OCI-LY1 (cell line): ENCODE data around the gene CEBPG.

Source experiments
- EZH2 ChIP-seq: fragments of 200-600 bp; sonication (generic), shearing (Covaris generic); IDR thresholded peaks from 2 replicates; pipeline ENCODE4 v1.8.0; 2017; ENCODE audit warnings: borderline replicate concordance, mixed run types, mild to moderate bottlenecking, antibody characterized with exemption, low read length, moderate library complexity, mixed read lengths
- TF ChIP-seq, protein P1 (sequence below): fragments of 200-600 bp; sonication (generic), shearing (Covaris generic); IDR thresholded peaks from 2 replicates; pipeline ENCODE4 v1.5.1; 2017; ENCODE audit warnings: mild to moderate bottlenecking, antibody characterized with exemption, low read length, moderate library complexity, mixed read lengths

DNA sequence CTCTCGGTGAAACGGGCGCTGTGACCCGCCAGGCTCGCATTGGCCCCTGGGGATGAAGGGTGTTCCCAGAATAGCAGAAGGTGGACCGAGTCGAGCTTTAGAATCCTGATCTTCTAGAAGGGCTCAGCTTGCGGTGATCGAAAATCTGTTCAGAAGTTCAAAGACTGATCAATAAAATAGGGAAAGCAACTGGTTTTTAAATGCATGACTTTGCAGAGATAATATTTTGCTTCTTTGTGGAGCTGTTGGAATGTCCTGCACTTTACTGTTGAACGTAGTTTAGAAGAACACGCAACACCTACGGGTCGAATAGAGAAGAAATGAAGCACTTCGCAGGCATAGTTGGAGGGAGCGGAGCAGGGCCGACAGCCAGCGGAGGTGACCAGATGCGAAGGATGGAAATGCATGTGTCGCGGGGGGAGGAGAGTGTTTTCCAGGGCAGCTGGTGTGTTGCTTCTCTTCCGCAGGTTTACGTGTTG lies 766 bp downstream of the CEBPG start:
- TF ChIP-seq, protein P1, sequence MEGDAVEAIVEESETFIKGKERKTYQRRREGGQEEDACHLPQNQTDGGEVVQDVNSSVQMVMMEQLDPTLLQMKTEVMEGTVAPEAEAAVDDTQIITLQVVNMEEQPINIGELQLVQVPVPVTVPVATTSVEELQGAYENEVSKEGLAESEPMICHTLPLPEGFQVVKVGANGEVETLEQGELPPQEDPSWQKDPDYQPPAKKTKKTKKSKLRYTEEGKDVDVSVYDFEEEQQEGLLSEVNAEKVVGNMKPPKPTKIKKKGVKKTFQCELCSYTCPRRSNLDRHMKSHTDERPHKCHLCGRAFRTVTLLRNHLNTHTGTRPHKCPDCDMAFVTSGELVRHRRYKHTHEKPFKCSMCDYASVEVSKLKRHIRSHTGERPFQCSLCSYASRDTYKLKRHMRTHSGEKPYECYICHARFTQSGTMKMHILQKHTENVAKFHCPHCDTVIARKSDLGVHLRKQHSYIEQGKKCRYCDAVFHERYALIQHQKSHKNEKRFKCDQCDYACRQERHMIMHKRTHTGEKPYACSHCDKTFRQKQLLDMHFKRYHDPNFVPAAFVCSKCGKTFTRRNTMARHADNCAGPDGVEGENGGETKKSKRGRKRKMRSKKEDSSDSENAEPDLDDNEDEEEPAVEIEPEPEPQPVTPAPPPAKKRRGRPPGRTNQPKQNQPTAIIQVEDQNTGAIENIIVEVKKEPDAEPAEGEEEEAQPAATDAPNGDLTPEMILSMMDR: no peak
- no peak for TF ChIP-seq EZH2
